GM11168 (cell line): ENCODE measurements around the gene HECW1.

Experiments used
- in situ Hi-C: fragments of 300-500 bp; cut with MboI; formaldehyde crosslinking; loops from one replicate; pipeline ENCODE4 v1.12.0; 2022; ENCODE audit warnings: low sequenced_read_pairs; ENCODE audit not compliant: unreplicated experiment

The HECW1 gene

DNA sequence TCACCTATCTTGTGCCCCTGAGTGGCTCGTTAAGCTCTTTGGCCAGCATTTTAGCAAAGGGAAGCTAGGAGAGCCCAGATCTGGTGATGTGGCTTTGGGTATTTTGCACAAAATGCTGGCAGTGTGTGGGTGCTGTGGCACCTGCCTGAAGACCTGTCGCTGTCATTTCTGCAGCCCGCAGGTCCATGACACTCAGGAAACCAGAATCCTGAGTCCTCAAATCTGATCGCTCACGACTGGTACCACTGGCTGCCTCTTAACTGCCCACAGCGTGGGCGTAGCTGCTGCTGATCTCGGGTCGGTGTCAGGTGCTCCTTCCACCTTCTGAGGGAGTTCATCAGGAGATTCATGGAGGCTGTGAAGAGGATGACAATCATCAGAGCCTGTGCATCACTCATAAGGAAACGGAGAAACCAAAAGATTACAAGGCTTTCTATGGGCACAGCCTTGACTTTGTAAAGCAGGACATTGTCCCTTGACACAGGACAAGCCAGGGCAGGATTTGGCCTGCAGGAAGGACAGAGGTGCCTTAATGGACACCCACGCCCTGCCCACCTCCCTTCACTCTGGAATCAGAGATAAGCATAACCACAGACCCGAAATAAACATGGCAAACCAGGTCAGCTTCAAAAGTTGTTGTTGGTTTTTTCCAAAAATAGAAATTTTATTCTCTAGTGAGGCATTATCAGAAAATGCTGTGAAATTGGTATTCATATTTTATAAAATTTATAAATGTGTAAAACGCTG is 399.5 kb downstream of the HECW1 start:
- in situ Hi-C loops, result no loop called here

GRCh38 chr7:43513251-43513650 is 400.8 kb downstream of the HECW1 start:
- in situ Hi-C loops, result no loop called here

DNA sequence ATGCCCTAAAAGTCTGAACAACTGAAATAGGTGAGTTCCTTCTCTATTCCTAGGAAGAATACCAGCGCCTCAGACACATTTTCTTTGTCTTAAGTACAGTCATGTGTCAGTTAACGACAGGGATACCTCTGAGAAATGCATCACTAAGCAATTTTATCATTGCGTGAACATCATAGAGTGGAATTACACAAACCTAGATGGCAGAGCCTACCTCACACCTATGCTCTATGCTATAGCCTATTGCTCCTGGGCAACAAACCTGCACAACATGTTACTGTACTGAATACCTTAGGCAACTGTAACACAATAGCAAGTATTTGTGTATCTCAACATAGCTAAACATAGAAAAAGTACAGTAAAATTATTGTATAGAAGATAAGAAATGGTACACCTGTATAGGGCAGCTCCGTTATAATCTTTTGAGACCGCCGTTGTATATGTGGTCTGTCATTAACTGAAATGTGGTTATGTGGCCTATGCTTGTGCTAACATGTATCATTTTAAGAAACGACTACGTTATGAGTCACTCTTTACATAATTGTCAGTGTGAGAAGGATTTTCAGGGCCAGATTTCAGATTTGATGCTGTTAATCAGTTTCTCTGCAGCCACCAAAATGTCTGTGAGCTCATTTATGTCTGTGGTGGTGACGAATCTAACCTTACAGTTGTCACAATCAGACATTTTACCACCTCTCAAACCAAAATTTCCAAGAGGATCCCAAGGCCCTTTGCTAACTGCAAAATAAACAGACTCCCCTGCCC is 404.3 kb downstream of the HECW1 start:
- in situ Hi-C loops, result no loop called here

- in situ Hi-C loops, result no loop called here
Observed at GRCh38 chr7:43517464-43517863, 405.0 kb downstream of the HECW1 start.

DNA sequence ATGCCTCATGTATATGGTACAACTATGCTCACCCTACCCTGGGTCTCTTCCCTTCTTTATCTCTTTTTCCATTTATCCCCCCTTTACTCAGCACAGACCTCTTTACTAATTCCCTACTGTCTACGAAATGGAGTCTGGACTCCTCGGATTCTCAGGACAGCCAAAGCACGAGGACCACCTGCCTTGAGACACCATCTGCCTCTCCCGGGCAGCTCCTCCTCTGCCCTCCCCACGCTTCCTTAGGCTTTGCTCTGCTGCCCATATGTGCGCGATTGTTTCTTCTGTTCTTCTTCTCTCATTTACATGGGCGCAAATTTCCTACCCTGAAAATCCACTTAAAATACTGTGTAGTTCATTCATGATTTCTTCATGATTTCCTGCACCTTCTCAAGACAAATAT is 407.8 kb downstream of the HECW1 start:
- in situ Hi-C loops, result no loop called here

DNA sequence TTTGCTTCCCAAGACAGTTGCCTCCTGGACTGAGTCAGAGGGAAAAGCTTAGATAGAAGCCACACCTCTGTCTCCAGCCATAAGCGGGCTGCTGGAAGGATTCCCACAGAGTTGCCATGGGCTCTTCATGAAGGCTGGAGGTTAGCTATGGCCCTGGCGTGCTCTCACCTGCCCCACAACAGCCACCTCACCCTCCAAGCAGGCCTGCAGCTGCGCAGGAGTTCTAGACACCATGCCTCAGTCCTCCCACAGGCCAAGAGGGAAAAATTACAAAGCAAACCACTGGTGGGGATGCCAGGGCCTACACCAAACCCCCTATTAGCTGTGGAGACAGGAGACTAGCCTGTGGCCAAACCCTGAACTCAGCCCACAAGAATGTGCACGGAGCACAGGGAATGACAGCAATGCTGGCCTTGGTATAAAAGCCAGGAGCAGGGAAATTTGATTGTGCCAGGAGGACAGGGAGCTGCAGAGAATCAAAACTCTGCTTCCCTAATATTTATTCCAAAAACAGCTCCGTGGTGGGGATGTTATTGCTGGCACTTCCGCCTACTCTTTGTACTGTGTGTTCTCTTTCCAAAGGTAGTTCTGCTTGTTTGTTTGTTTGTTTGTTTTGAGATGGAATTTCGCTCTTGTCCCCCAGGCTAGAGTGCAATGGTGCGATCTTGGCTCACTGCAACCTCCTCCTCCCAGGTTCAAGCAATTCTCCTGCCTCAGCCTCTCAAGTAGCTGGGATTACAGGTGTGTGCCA is 410.1 kb downstream of the HECW1 start:
- in situ Hi-C loops, result no loop called here

GRCh38 chr7:43528576-43529354 is 416.3 kb downstream of the HECW1 start:
- in situ Hi-C loops, result no loop called here

DNA sequence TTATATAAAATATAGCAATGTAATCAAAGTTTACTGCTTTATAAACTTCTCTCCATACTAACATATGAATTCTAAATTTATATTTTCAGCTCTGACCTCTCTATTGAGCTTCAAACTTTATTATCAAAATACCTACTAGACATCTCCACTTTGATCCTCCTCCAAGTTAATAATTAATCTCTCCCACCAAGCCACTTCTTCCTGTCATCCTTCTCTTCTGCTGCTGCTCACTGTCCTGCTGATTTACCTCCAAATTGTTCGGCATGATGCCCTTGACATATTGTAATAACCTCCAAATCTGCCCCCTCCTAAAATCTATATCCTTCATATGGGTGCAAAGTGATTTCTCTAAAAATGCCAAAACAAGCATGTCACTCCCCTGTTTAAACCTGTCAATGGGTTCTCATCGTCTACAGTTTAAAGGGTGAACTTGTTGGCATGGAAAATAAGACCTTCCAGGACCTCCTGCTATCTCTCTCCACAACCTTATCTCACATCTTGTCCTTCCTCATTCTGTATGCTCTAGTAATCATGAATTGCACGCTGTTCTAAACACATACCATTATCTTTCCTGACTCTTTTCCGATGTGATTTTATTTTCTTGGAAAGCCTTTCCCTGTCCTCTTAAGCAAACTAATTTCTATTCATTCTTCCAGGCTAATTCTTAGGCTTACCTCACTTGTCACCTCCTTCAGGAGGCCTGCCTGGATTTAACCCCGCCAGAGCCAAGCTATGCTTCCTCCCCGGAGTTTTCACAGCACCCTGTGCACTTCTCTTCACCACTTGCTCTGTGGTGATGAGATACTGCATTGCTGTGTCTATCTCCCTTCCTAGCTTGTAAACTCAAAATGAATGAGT is 418.3 kb downstream of the HECW1 start:
- in situ Hi-C loops, result no loop called here

GRCh38 chr7:43531700-43532099 is 419.3 kb downstream of the HECW1 start:
- in situ Hi-C loops, result no loop called here

DNA sequence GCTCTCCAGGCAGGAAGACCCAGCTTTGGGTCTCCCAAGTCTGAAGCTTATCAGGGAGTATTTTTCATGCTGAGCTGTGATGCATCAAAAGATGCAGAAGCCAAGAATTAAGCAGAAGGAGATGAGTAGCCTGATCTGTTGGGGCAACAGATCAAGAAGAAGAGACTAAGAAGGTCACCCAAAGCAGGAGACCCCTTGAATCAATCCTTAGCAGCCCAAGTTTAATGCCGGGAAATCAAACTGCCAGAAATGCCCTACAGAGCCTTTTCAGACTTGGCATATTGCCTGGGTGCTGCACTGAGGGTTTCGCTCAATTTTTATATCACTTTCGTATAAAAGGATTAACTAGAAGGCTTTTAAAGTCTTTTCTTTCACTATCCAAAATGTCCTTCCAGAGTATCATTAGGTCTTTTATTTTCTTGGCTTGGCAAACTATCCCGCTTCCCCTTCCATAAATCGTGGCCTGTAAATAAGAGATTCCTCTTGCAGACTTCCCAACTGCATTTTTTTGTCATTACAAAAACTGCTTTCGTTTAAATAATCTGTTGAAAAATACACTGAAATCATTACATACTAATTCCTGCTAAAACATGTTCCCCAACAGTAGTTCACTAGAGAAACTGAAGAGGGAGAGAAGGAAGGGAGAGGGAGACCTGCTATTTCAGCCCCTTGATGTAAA is 421.5 kb downstream of the HECW1 start:
- in situ Hi-C loops, result no loop called here

GRCh38 chr7:43535031-43535451 is 422.6 kb downstream of the HECW1 start:
- in situ Hi-C loops, result no loop called here

- in situ Hi-C loops, result no loop called here
Observed at GRCh38 chr7:43535810-43536585, 423.6 kb downstream of the HECW1 start.

- in situ Hi-C loops, result no loop called here
Observed at GRCh38 chr7:43536773-43537172, 424.3 kb downstream of the HECW1 start.

DNA sequence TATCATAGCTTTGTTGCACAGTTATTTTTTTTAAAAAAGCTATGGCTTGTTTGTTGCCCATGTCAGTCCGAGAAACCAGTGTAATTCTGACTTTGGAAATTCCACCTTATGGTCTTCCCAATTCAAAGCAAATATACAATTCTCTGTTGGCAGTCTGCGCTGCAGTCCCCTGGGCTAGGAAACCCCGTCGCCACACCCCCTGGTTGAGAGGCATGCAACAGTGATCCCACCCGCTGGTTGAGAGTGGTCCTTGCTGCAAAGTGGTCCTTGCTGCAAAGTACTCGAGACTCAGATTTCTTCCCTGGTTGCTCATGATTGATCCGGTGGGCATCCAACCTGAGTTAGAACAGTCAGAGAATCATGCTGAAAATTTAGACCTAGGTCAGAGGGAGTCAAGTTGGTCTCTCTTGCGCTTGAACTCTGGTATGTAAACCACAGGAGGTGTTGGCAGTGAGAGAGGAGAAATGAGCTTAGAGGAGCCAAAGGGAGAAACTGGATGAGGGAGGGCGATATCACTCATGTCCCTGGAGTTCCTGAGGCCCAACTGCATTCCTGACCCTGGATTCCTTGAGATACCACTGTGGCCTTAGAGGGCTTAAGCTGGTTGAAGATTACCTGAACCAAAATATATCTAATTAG is 425.4 kb downstream of the HECW1 start:
- in situ Hi-C loops, result no loop called here

DNA sequence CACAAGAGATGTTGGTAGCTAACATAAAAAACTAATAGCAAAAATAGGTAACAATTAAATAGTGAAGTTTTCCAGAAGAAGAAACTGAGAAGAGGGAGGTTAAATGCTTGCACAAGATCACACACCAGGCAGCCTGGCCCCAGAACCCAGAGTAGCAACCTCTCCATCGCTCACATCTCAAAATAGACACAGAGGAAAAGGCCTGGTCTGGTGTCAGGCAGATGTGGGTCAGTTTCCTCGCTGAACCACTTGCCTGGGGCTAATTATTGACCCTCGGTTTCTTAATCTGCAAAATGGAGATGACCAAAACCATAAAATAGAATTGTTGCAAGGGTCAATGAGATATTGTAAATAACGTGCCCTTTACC is 425.9 kb downstream of the HECW1 start:
- in situ Hi-C loops, result no loop called here

GRCh38 chr7:43540471-43540870 is 428.0 kb downstream of the HECW1 start:
- in situ Hi-C loops, result no loop called here

DNA sequence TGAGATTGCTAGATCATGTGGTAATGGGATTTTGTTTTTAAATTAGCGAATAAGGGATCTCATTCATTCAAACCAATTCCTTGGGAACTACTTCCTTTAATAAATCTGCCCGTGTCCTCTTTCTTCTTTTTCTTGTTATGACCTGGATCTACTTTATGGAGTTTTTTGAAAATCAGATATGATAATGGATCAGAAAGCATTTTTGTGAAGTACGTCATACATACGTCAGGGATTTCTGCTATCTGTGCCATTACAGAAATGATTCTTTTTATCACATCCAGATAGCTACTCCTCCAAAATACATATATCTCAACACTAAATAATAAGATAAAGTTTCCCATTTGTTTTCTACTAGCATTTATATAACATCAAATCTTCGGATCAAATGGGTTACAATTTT is 430.3 kb downstream of the HECW1 start:
- in situ Hi-C loops, result no loop called here

DNA sequence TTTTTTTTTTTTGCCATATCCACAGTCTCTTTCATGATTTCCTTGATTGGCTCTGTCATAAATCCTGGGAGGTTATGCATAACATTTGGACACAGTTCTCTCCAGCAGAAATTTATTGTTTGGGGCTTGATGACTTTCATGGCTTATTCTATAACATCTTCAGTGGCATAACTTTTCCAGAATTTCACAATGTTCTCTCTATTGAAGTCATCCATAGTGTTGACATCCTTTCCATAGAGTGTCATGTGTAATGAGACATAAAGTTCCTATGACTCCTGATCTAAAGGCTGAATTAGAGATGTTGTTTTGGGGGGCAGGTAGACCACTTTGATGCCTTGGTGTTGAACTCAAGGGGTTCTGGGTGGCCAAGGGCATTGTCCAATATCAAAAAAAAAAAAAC is 433.8 kb downstream of the HECW1 start:
- in situ Hi-C loops, result no loop called here
